ENCODE results near the gene CZIB. TPM values are rescaled to one million over a fixed set of nuclear protein-coding genes. Genes with fewer than 3 reads are reported as not detected.

The CZIB gene
- total RNA-seq, 2 experiments from 2014 or later: 35.3 to 36.4 TPM

- POLR2A ChIA-PET: no interaction called here
- Mint-ChIP-seq H3K4me1 (ENCODE audit: low read depth) (no peaks in the 10 kb centered on the region), H3K27ac (no peak overlapping the region), H3K27me3 (no peaks in the 10 kb centered on the region), H3K4me3 (no peak overlapping the region), H3K36me3 (ENCODE audit: low read depth) (peaks cover 56% of the 10 kb centered on the region), H3K9me3 (no peaks in the 10 kb centered on the region)
- CTCF ChIA-PET: interaction anchor here (1.2 kb wide), 1 partner anchor 136 kb away, joined by 4 read pairs; no protein-coding TSS in a partner anchor
- no peak for TF ChIP-seq CTCF (IDR thresholded peaks at IDR 0.05)
- ATAC-seq (no peak), DNase-seq (no peak)
- intact Hi-C loops (cut with micrococcal nuclease): no loop called here
These were observed 37.1 kb upstream of the CZIB start for GRCh38 chr1:53257454-53258081.

- DNase-seq: no peak
- Mint-ChIP-seq H3K27ac (no peak overlapping the region), H3K4me3 (no peak overlapping the region), H3K27me3 (no peaks in the 10 kb centered on the region), H3K4me1 (ENCODE audit: low read depth) (no peaks in the 10 kb centered on the region), H3K9me3 (no peaks in the 10 kb centered on the region), H3K36me3 (ENCODE audit: low read depth) (peaks cover 57% of the 10 kb centered on the region)
- ChIA-PET POLR2A (interaction anchor here (0.6 kb wide), 1 partner anchor 140 kb away, joined by 3 read pairs; no protein-coding TSS in a partner anchor), CTCF (interaction anchor here (1.8 kb wide), 1 partner anchor 136 kb away, joined by 4 read pairs; no protein-coding TSS in a partner anchor)
- no peak for ATAC-seq
- intact Hi-C loops (cut with micrococcal nuclease): no loop called here
- no peak for TF ChIP-seq CTCF (IDR thresholded peaks at IDR 0.05)
These were observed 36.3 kb upstream of the CZIB start for GRCh38 chr1:53256511-53257453.

- Mint-ChIP-seq H3K4me1 (ENCODE audit: low read depth) (no peaks in the 10 kb centered on the region), H3K9me3 (no peaks in the 10 kb centered on the region), H3K4me3 (no peak overlapping the region), H3K36me3 (ENCODE audit: low read depth) (peaks cover 63% of the 10 kb centered on the region), H3K27ac (no peak overlapping the region), H3K27me3 (no peaks in the 10 kb centered on the region)
- intact Hi-C loops (cut with micrococcal nuclease): no loop called here
- POLR2A ChIA-PET: no interaction called here
- ATAC-seq (no peak), DNase-seq (no peak)
- TF ChIP-seq CTCF (IDR thresholded peaks at IDR 0.05): no peak
- CTCF ChIA-PET: interaction anchor here (1.8 kb wide), 1 partner anchor 138 kb away, joined by 4 read pairs; no protein-coding TSS in a partner anchor
These were observed 34.6 kb upstream of the CZIB start for GRCh38 chr1:53255031-53255430.

GRCh38 chr1:53254011-53254640, 33.7 kb upstream of the CZIB start:
- DNase-seq (no peak), ATAC-seq (no peak)

More at GRCh38 chr1:53254011-53254640, 33.7 kb upstream of the CZIB start:
- peaks cover 65% of the 10 kb centered on the region for H3K36me3 Mint-ChIP-seq (ENCODE audit: low read depth)
- intact Hi-C loops (cut with micrococcal nuclease): no loop called here
- no peak overlapping the region for H3K27ac Mint-ChIP-seq
- POLR2A ChIA-PET: interaction anchor here (0.6 kb wide), 1 partner anchor 20 kb away, joined by 3 read pairs; no protein-coding TSS in a partner anchor
- no peaks in the 10 kb centered on the region for H3K4me1 Mint-ChIP-seq (ENCODE audit: low read depth)
- no peaks in the 10 kb centered on the region for H3K27me3 Mint-ChIP-seq
- no peak for TF ChIP-seq CTCF (IDR thresholded peaks at IDR 0.05)
- CTCF ChIA-PET: interaction anchor here (1.0 kb wide), 1 partner anchor 14 kb away, joined by 3 read pairs; no protein-coding TSS in a partner anchor
- no peaks in the 10 kb centered on the region for H3K9me3 Mint-ChIP-seq
- no peak overlapping the region for H3K4me3 Mint-ChIP-seq
